Cerebellar nuclear complex (tissue), 1 donor: ENCODE results near the gene RNF126.

Experiments used
- DNase-seq, 2 experiments: peaks; one replicate each; lab custom pipeline; 2025; lab: John Stamatoyannopoulos, UW

RNF126 gene

DNA sequence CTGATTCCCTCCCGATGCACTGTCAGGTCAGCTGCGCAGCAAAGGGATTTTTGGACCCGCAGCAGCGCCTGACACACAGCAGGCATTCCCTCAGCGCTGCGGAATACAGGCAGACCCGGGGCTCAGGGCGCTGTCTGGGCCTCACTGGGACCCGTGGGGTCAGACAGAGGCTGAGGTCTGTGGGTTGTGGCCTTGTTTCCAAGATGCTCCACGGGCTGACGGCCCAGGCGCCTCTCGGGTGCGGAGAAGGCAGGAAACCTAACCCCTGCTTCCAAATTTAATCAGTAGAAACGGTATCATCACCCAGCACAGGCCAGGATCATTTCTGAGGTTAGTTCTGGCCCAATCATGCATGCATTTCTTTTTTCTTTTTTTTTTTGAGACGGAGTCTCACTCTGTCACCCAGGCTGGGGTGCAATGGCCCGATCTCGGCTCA is 686 bp upstream of the RNF126 start:
- no peak for DNase-seq

DNA sequence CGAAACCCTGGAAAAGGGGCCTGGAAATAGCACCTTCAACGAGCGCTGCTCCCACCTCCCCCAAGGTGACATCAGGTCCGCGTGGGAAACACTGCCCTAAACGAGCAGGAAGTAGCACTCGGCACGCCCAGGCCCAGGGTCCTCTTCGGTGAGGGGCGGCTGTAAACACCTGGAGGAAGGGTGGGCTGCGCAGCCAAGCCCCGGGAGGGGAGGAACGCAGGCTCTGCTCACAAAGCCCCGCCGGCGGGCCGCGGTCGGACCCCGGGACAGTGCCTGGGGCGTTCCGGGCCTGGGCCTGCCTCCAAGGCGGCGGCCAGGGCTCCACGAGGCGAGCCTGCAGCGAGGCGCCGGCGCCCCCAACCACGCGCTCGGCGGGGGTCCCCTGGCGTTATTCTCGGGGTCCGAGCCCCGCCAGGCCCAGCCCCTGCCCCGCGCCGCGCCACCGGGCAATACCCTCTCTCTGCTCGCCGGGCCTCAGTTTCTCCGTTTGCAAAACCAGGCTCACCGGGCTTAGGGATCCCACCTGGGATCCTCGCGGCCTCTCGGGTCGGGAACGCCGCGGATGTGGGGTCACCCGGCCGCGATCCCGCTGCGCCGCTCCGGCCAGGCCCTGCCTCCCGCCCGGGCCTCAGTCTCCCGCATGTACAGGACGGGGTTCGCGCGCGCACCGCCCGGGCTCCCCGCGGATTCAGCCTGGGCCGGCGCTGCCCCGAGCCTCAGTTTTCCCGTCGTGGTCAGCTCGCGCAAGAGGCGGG is 630 bp downstream of the RNF126 start:
- no peak for DNase-seq

DNA sequence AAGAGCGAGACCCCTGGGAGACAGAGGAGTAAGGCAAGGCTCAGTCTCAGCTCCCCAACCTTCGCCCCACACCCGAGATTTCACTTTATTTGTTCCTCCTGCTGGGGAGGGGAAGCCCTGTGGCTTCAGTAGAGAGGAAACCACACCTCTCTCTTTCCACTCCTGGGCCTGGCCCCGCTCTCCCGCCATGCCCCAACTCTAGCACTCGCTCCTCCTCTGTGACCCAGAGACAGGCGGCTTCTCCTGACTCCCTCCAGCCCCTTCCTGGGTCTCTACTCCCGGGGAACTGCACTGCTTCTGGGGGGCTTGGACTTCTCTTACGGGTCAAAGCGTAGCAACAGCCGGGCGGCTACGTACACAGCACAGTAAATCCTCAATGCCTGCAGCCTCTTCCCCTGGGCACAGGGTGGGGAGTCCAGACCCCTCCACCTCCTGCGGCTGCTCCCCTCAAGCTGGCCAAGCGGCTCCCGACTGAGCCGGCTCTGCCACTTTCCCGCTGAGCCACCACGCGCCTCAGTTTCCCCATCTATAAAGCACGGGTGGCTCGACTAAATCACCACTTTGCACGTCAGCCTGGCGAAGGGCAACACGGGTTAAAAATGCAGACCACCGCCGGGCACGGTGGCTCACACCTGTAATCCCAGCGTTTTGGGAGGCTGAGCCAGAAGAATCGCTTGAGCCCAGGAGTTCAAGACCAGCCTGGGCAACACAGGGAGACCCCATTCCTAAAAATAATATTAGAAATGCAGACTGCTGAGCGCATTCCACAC is 1.4 kb downstream of the RNF126 start:
- DNase-seq = no peak

DNA sequence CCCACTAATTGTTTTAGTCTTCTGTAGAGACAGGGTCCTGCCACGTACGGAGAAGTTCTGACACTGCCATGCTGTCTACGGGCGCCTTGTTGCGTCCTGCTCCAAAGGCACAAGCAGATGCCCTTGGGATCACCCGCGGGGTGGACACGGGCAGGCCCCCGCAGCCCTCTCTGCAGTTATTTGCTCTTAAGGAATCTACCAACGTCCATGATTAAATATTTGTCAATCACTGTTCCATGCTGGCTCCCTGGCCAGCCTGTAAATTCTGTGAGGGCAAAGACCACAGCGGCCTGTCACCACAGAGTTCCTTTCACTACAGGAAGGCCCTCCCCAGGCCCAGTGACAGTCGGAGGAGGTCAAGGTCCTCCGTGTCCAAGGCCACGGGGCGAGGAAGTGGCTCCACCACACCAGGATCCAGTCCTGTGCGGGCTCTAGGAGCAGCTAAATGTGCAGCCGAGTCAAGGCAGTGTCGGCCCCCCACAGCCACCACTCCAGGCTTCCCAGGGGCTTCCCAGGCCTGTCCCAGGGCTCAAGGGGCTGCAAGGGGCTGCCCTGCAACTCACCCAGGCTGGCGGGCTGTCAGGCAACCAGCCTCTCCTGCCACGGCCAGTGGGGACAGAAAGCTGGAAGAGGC is 2.1 kb downstream of the RNF126 start:
- DNase-seq = no peak

DNA sequence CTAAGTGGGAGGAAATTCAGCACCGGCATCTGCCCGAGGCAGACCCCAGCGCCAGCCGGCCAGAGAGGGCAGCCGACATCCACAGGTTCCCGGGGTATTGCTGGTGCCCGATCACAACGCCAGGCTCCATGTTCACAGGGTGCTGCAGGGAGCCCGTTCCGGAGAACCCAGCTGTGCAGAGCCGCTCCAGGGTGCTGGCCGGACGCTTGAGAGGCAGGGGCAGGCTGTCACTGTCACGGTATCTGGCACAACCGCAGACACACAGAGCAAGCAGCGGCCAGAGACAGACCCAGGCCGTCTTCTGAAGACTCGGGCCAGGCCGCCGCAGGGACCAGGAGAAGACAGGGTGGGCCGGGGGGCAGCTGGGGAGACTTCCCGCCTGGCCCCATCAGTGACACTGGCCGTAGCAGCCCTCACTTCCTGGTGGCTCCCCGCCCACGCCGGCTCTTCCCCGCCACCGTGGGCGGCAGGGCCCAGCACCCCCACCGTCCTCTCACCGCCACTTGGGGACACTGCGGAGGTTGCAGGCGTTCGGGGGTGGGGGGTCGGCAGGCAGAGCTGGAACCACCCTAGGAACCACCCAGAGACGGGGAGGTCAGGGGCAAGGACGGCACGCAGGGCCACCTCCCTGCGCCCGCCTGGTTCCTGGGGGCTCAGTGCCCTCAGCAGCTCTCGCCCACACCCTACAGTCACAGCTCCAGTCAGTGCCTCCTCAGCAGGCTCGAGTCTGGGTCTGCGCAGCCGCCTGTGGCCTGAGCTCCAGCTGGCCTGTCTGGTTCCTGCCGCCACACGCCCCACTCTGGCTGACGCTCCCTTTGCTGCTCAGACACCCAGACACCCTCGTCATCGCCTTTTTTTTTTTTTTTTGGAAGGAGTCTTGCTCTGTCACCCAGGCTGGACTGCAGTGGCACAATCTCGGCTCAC is 3.8 kb downstream of the RNF126 start:
- no peak for DNase-seq

DNA sequence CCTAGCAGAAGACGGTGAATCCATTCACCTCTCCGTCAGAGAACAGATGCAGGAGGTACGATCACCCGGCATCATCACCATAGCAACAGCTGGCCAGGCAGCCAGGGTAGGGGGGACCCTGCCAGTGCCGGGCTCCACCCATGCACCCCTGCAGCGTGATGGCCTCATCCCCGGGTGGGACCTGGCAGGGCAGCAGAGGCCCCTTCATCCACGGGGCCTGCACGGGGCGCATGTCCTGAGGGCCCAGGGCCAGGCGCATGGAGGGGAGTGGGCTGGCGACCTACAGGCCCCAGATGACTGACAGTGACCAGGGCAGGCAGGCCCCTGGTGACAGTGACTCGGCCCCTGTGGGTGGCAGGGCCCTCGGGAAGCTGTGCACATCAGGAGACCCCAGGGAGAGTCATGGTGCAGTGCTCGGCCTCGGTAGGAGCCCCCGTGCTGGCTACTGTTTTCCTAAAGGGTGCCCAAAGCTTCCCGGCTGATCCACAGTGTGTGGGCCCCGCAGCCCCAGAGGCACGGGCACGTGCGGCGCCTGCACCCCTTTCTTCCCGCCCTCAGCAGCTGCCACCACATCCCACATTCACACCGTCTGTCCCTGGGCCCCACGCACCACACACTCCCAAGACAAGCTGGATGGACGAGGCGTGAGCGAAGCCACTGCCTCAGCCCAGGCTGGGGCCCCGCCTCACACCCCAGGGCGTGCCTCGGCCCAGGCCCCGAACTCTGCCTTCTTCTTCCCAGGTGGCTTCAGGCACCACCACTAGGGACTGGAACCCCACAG is 4.8 kb downstream of the RNF126 start:
- DNase-seq = no peak

DNA sequence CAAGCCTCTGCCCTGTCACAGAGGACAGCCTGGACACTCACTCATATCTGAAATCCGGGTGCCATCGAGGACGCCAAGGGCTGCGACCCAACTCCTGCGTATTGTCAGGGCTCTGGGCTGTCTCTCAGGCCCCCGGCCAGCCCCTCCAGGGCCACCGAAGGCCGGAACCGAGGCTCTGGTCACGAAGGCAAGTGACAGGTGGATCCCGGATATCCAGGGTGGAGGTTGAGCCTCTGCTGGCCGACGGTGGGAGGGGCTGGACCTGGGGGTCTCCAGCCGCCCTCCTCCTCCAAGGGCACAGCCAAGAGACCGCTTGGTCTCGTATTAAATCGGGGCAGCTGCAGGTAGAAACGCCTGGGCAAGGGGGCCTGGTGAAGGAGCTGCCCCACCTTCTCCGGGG is 5.4 kb downstream of the RNF126 start:
- no peak for DNase-seq

DNA sequence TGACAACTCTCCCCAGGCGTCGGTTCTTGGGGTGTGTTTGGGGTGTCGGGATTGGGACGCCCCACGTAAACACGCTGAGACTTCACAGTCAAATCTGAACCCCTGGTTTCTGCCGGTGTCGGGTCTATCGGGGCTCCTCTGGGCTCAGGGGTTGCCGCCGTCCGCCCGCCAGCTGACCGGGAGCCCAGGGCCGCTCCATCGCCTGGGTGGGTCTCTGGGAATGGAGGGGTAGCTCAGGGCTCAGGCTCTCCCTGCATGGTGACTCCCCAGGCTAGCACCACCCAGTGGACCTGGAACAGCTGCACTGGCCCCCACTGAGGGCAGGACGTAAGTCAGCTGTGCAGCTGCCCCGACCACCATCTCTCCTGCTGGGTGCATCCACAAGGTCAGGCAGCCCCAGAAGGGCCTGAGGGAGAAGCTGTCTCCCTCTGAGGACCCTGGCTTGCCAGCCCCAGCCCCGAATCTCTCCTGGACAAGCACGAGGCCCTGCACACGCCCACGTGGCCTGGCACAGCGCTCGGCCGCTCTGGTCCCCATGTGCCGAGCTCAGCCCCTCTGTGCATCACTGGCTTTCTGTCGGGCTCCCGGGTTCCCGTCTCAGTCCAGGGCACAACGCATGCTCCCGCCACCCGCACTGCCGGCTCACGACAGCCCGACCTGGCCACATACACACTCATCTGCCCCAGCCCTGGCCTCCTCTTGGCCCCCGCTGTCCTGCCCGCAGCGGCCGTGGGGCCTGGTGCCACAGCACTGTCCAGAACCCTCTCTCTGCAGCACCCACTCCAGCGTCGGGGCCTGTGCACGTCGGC is 6.1 kb downstream of the RNF126 start:
- DNase-seq = no peak

DNA sequence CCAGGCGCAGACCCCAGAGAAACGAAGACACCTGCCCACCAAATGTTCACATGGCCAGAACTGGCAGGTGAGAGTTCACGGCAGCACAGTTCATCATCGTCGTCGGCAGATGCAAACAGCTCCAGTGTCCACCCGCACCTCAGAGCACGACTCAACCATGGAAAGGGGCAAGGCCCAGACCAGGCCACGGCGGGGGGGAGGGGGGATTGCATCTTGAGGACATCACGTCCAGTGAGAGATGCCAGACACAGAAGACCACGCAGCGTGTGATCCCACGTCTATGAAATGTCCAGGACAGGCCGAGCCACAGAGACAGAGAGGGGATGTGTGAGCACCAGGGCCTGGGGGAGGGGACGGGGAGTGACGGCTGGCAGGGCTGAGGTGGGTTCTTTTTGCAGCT is 7.3 kb downstream of the RNF126 start:
- no peak for DNase-seq

DNA sequence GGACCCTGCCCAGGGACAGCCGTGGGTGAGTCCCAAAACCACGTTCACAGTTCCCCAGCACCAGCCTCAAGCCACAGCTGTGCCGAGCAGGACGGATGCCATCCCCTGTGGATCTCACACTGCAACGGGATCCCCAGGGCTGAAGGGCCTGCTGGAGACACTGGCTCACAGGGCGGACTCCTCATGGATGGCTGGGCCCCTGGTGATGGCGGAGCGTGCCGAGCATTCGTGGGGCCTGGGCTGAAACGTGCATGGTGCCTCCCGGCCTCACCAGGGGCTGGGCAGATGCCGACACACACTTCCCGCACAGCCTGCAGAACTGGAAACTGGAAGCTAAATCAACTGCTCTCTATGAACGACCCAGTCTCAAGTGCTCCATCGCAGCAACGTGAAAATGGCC is 9.6 kb downstream of the RNF126 start:
- no peak for DNase-seq

DNA sequence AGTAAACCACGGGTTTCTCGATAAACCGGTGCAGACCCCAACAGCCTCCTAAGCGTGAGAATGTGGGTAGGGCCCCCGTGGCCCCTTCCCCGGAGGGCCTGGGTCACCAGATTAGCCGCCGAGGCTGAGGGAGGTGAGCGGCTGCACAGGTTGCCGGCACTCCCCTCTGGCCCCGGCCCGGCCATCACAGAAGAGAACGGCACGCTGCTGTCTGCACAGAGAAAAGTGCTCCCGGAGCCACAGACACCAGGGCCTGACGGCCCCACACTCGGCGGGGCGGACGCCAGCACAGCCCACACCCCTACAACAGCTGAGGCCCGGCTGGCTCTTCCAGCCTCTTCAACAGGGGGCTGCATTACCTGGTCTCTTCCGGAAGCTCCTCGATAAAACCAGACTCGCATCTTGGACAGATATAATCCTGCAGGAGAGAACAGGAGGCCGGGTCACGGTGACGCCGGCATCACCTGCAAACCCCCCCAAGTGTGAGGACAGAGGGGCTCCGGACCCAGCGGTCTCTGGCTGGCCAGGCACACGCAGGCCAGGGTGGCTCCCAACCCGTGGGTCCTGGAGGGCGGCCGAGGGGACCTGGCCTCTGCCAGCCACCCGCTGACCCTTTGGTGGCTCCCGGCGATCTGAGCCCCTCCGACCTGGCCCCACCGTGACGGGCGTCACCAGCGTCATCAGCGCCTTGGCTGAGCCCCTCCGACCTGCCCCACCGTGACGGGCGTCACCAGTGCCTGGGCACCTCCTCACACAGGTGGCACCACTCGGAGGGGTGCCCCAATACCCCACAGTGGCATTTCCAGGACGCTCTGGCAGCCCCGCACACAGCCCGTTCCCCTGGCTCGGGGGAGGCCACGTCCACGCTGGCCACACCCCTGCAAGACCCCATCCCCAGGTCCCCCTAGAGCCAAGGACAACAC is 10.3 kb downstream of the RNF126 start:
- no peak for DNase-seq

DNA sequence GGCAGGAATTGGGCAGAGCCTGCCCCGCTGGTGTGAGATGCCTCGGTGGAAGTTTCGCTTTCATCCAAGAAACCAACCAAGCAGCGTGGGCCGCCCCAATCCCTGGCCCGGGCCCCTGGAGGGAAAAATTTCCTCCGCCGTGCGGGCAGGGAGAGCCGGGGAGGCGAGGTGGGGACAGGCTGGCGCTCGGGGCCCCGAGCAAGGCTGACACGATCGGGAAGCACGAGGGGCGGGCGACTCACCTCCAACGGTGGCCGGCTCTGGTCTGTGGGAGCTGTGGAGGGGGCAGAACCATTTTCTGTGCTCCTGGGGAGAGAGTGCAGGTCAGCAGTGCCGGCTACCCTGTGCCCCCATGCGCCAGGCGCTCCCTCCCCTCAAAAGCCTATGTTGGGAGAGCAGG is 11.0 kb downstream of the RNF126 start:
- DNase-seq = no peak

DNA sequence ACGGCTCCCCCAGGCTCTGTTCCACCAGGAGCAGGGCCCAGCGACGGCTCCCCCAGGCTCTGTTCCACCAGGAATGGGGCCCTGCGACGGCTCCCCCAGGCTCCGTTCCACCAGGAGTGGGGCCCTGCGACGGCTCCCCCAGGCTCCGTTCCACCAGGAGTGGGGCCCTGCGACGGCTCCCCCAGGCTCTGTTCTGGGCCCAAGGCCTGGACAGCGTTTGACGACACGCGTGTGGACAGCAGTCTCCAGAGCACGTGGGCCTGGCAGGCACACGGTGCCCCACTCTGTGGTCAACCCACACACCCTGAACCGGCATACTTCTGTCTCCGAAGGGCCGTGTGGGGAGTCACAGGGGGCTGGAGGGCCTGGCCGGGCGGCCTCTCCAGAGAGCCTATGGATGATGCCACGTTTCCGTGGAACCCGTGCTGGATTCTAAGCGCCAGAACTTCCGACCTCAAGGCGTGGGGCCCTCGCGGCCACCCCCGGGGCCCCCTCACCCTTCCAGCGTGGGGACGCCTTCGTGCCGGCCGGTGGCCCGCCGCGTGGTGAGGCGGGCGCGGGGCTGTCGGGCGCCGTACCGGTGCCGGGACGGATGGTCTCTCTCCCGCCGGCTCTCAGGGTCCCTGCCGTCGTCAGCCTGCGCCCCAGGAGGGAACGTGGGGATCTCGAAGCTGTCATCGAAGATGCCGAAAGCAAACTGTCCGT is 11.7 kb downstream of the RNF126 start:
- DNase-seq = no peak

DNA sequence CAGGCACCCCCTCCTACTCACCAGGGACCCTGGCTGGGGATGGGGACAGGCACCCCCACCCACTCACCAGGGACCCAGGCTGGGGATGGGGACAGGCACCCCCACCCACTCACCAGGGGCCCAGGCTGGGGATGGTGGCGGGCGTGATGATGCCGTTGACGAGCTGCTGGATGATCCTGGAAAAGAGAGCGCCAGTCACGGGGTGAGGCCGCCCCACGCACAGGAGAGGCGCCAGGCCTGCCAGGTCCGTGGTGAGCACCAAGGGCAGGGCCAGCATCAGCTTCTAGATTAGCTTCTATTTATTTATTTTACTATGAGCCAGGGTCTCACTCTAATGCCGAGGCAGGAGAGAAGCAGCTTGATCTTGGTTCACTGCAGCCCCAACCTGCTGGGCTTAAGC is 12.9 kb downstream of the RNF126 start:
- DNase-seq = no peak

DNA sequence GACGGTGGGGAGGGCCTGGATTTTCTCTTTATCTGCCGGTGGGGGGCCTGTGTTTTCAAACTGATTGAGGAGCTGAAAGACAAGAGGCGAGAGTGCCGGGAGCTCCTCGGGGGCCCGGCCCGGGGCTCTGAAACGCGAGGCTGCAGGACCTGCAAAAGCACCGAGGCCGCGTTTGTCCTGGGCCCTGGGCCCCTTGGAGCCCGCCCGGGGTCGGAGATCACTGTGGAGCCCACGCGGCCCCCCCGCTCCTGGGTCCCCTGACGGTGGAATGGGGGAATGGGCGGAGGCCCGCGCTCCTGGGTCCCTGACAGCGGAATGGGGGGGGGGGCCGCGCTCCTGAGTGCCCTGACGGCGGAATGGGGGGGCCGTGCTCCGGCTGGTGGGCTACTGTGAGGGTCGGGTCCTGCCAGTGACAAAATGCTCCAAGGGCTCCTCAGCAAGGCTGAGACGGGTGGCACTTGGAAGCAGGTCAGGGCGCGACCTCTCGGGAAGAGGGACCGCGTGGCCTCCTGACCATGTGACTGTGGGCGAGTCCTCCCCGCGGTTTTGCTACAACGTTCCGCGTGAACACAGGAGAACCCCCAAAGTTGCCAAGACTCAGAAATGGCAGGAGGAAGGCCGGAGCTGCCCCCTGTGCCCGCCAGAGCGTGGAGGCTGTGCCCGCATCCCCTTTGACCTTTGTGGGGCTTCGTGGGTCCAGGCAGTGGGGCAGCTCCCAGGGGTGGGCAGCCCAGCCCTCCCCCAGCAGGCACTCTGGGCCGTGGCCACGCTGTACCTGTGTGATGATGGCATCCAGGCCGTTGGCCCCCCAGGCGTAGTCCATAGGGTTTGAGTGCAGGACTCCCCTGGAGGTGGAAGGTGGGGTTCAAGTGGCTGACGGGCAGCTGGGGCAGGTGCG is 13.9 kb downstream of the RNF126 start:
- no peak for DNase-seq

DNA sequence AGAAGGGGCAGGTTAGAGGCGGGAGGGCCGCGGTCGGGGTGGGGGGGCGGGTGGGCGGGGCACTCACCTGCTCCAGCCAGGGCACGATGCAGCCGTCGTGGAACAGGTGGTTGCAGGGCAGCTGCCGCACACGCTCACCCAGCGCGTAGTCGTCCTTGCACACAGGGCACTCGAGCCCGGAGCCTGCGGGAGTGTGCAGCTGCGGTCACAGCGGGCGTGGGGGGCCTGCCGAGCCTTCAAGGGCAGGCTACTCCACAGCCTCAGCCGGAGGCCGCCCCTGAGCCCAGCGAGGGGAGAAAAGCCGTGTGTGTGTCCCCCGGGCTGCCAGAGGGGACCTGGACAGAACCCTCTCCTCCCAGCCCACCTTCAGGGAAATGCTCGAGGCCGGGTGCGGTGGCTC is 14.7 kb downstream of the RNF126 start:
- no peak for DNase-seq

DNA sequence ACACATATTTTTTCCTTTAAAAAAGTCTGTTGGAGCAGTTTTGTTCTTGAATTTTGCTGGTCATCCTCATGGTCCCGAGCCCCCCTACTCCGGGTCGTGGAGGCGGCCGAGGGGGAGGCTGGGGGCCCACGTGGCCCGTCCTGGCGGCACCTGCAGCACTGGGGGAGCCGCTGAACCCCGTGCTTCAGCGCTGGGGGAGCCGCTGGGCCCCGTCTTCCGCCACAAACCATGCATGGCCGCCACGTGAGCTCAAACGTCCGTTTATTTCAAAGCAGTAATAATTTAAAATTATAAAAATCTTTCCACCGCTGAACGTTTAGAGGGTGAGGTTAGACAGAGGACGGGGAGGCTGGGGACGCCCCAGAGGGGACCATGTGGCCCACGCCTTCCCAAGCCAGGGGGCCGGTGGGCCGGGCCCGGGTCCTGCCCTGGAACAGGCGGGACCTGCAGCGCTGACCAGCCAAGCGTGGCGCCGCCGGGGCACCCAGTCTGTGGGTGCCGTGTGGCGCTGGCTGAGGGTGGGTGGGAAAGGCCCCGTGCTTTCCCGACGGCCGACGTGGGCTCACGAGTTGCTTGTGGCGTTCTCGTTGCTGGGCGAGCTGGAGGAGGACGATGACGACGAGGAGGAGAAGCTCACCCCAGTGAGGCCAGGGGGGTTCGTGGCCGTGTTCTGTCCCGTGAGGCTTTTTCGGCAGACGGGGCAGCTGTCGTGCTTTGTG is 15.3 kb downstream of the RNF126 start:
- DNase-seq = no peak
